ENCODE measurements around the gene PEX7. TPM values are rescaled to one million over a fixed set of nuclear protein-coding genes. Genes with fewer than 3 reads are reported as not detected.

PEX7 gene
- polyA plus RNA-seq, 1 experiment: 5.6 TPM

DNA sequence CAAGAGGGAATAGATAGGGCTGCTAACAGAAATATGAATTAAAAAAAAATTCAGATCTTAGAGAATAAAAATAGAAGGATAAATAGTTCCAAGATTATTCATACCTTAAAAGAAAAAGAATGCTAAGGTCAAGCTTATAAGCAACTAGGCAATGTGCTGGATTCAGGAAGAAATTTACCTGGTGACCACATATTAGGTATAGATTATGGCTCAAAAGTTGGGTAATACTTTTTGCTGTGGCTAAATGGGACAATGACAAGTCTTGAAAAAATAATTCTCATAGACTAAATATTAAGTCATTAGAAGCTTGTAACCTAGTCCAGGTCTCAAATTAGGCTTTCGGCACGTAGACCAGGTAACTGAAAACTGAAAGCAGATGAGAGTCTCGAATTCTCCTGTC is 47.3 kb upstream of the PEX7 start:
- no peaks in the 10 kb centered on the region for H3K27me3 ChIP-seq (ENCODE audit: control insufficient read depth, insufficient read depth, low read length)
- CTCF ChIA-PET: interaction anchor here (0.5 to 1.6 kb wide), 3 partner anchors 17 to 195 kb away, joined by 3 to 7 read pairs (median 3); partner anchors contain the start of gene MAP3K5

DNA sequence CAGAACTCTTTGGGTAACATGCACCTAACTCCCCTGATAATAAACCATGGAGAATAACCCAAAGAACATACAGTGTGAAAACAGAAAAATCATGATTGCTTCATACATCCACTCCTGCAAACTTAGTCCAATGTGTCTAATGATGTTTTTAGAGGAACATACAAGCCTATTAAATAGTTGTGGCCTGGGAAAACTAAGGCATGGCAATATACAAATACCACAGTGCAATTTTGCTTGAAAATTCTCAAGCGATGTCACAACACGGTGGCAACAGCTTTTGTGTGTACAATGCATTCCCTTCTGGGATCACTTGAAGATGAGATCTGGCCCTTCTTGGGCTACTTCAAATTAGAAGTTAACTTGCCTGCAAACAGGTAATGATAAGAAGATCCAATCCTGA is 46.8 kb upstream of the PEX7 start:
- peak; percentile 53 for DNase-seq (ENCODE audit: low read depth)
- CTCF ChIA-PET: interaction anchor here (0.5 to 1.6 kb wide), 3 partner anchors 16 to 196 kb away, joined by 3 to 7 read pairs (median 3); partner anchors contain the start of gene MAP3K5
- Histone ChIP-seq H3K27me3 (ENCODE audit: control insufficient read depth, insufficient read depth, low read length) (no peaks in the 10 kb centered on the region), H3K36me3 (ENCODE audit: control insufficient read depth, insufficient read depth, low read length) (no peaks in the 10 kb centered on the region), H3K4me3 (ENCODE audit: low read depth, low read length) (no peak overlapping the region)
- POLR2A ChIA-PET: no interaction called here
- no peak for TF ChIP-seq CTCF (IDR thresholded peaks at IDR 0.05; ENCODE audit: insufficient read depth, low read depth, low read length)

More for the DNA sequence above, 47.3 kb upstream of the PEX7 start:
- H3K36me3 ChIP-seq (ENCODE audit: control insufficient read depth, insufficient read depth, low read length): no peaks in the 10 kb centered on the region
- no peak for DNase-seq (ENCODE audit: low read depth)
- POLR2A ChIA-PET: no interaction called here
- no peak for TF ChIP-seq CTCF (IDR thresholded peaks at IDR 0.05; ENCODE audit: insufficient read depth, low read depth, low read length)
- no peak overlapping the region for H3K4me3 ChIP-seq (ENCODE audit: low read depth, low read length)

DNA sequence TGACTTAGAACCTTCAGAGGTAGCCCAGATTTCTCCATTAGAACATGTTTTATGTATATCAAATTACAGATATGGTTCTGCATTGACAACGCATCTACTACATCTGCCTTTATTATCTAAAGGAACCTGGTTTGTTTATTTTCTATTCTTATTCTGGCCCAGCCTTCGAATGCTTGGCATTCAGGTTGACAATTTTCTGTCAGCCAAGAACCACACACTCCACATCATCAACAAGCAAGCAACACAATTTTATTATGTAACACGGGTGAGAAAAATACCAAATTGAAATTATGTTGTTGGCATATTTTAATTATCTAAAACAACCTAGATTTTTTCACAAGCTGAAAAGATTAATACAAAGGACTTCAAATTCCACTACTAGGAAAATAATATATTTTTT is 44.7 kb upstream of the PEX7 start:
- DNase-seq (ENCODE audit: low read depth): no peak
- H3K4me3 ChIP-seq (ENCODE audit: low read depth, low read length): no peak overlapping the region
- H3K36me3 ChIP-seq (ENCODE audit: control insufficient read depth, insufficient read depth, low read length): no peaks in the 10 kb centered on the region
- H3K27me3 ChIP-seq (ENCODE audit: control insufficient read depth, insufficient read depth, low read length): no peaks in the 10 kb centered on the region
- no peak for TF ChIP-seq CTCF (IDR thresholded peaks at IDR 0.05; ENCODE audit: insufficient read depth, low read depth, low read length)
- POLR2A ChIA-PET: no interaction called here
- CTCF ChIA-PET: no interaction called here

DNA sequence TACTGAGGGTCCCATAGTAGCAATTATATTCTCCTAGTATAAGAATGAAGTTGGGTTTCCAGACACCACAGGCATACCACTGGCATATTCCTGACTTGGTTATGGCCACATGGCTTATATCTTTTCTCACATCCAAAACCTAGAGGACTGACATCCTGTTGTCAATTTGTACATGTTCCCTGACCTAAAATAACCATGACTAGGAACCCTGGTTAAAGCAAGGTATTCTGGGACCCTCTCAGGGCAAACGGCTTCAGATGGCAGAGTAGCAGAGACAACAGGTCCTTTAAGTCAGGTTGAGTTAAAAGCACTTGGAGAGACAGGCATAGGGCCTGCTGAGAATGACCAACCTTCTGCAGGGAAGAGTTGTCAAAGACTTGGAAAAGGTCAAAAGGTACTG is 42.7 kb upstream of the PEX7 start:
- CTCF ChIA-PET: no interaction called here

GRCh38 chr6:136780972-136781371 is 41.4 kb upstream of the PEX7 start:
- no peaks in the 10 kb centered on the region for H3K27me3 ChIP-seq (ENCODE audit: control insufficient read depth, insufficient read depth, low read length)
- DNase-seq (ENCODE audit: low read depth): no peak
- TF ChIP-seq CTCF (IDR thresholded peaks at IDR 0.05; ENCODE audit: insufficient read depth, low read depth, low read length): no peak
- POLR2A ChIA-PET: no interaction called here
- no peak overlapping the region for H3K4me3 ChIP-seq (ENCODE audit: low read depth, low read length)
- CTCF ChIA-PET: interaction anchor here (2.1 to 2.2 kb wide), 2 partner anchors 11 to 136 kb away, joined by 5 to 8 read pairs; partner anchors contain the start of gene MAP3K5
- H3K36me3 ChIP-seq (ENCODE audit: control insufficient read depth, insufficient read depth, low read length): no peaks in the 10 kb centered on the region

More for the DNA sequence above, 42.7 kb upstream of the PEX7 start:
- DNase-seq (ENCODE audit: low read depth): no peak
- TF ChIP-seq CTCF (IDR thresholded peaks at IDR 0.05; ENCODE audit: insufficient read depth, low read depth, low read length): no peak
- POLR2A ChIA-PET: no interaction called here
- Histone ChIP-seq H3K27me3 (ENCODE audit: control insufficient read depth, insufficient read depth, low read length) (no peaks in the 10 kb centered on the region), H3K36me3 (ENCODE audit: control insufficient read depth, insufficient read depth, low read length) (no peaks in the 10 kb centered on the region), H3K4me3 (ENCODE audit: low read depth, low read length) (no peak overlapping the region)
